Loucy (cell line): Measurements from ENCODE around the gene SLCO2B1.

Source experiments
- H2AFZ ChIP-seq: fragments of 200-600 bp; sonication (generic); 2 replicates; pipeline ENCODE4 v1.6.0; 2016; ENCODE audit warnings: antibody characterized with exemption, mild to moderate bottlenecking, low read length, moderate library complexity
- H3F3A ChIP-seq: fragments of 200-600 bp; 2 replicates; pipeline ENCODE4 v1.6.0; 2016; ENCODE audit warnings: antibody characterized with exemption, low read depth, mild to moderate bottlenecking
- H3K27me3 ChIP-seq: fragments of 200-600 bp; sonication (generic); 2 replicates; pipeline ENCODE4 v1.6.1; 2014; ENCODE audit warnings: low read length, mild to moderate bottlenecking; ENCODE audit not compliant: insufficient read depth, poor library complexity, severe bottlenecking
- H3K36me3 ChIP-seq: fragments of 200-600 bp; sonication (generic); 2 replicates; pipeline ENCODE4 v1.6.1; 2016; ENCODE audit warnings: low read length; ENCODE audit not compliant: insufficient read depth
- H3K4me1 ChIP-seq: fragments of 200-600 bp; sonication (generic); 2 replicates; pipeline ENCODE4 v1.5.1; 2014; ENCODE audit warnings: low read length, mild to moderate bottlenecking; ENCODE audit not compliant: insufficient read depth, poor library complexity, severe bottlenecking
- H3K4me2 ChIP-seq: fragments of 200-600 bp; sonication (generic); 2 replicates; pipeline ENCODE4 v1.6.0; 2014; ENCODE audit warnings: antibody characterized with exemption, low read length, low read depth, mild to moderate bottlenecking; ENCODE audit not compliant: poor library complexity, severe bottlenecking
- H3K4me3 ChIP-seq: fragments of 200-600 bp; sonication (generic); 2 replicates; pipeline ENCODE4 v1.5.1; 2014; ENCODE audit warnings: low read length, mild to moderate bottlenecking, mixed read lengths; ENCODE audit not compliant: poor library complexity, severe bottlenecking
- H3K79me2 ChIP-seq: fragments of 200-600 bp; sonication (generic); 2 replicates; pipeline ENCODE4 v1.6.1; 2014; ENCODE audit warnings: low read length; ENCODE audit not compliant: insufficient read depth
- H3K9ac ChIP-seq: fragments of 200-600 bp; sonication (generic); 2 replicates; pipeline ENCODE4 v1.6.0; 2014; ENCODE audit warnings: mild to moderate bottlenecking, low read depth, low read length, moderate library complexity; ENCODE audit not compliant: poor library complexity, severe bottlenecking
- H3K9me2 ChIP-seq: fragments of 200-600 bp; sonication (generic); replicated peaks from 2 replicates; pipeline ENCODE4 v1.6.1; 2016; ENCODE audit warnings: low read depth, low read length, mixed read lengths
- H3K9me3 ChIP-seq: fragments of 200-600 bp; sonication (generic); 2 replicates; pipeline ENCODE4 v1.6.1; 2014; ENCODE audit warnings: mild to moderate bottlenecking, antibody characterized with exemption, low read length, low read depth; ENCODE audit not compliant: insufficient read depth
- H4K20me1 ChIP-seq: fragments of 200-600 bp; sonication (generic); 2 replicates; pipeline ENCODE4 v1.6.0; 2014; ENCODE audit warnings: antibody characterized with exemption, low read length, mild to moderate bottlenecking; ENCODE audit not compliant: insufficient read depth, poor library complexity, severe bottlenecking
- EZH2phosphoT487 ChIP-seq: fragments of 200-600 bp; IDR thresholded peaks from 2 replicates; pipeline ENCODE4 v1.6.1; 2018; ENCODE audit warnings: antibody characterized with exemption, mild to moderate bottlenecking, moderate library complexity, borderline replicate concordance
- TF ChIP-seq, protein P1 (sequence below): fragments of 200-600 bp; sonication (generic); conservative IDR thresholded peaks from 2 replicates; pipeline ENCODE4 v1.5.1; 2014; ENCODE audit warnings: mild to moderate bottlenecking, antibody characterized with exemption, low read length

The SLCO2B1 gene

DNA sequence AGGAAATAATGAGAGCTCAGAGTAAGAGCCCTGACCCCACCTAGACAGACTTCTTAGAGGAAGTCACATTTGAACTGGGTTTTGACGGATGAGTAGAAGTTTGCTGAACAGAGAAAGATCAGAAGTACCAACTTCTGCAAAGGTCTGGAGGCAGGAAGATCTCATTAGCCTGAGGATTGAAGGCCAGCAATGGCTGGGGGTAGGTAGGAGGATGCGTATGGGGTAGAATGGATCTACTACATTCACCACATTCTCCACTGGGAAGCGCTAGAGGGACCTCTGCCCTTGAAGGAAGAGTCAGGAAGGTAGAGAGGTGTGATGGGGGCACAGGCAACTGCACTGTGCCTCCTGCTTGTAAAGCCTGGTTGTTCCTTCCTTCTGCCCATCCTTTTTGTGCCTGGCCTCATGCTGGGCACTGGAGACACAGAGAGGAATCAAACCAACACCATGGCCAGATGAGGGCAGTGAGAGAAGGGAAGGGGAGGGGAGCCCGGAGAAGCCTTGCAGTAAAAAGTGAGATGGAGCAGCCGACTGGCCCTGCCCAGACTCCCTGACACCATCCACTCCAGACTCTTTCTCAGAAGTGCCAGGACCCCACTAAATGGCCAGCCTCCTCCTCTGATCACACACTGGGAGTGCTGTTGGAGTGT lies 94.6 kb downstream of the SLCO2B1 start:
- Histone ChIP-seq H3K9ac (no peak overlapping the region), H3F3A (no peaks in the 10 kb centered on the region), H3K9me3 (no peaks in the 10 kb centered on the region), H2AFZ (no peak overlapping the region), H3K27me3 (no peaks in the 10 kb centered on the region), H3K4me3 (no peak overlapping the region), H4K20me1 (no peaks in the 10 kb centered on the region), H3K9me2 (no peaks in the 10 kb centered on the region), H3K36me3 (no peaks in the 10 kb centered on the region), H3K4me1 (no peaks in the 10 kb centered on the region), H3K4me2 (no peak overlapping the region), H3K79me2 (no peaks in the 10 kb centered on the region)
- TF ChIP-seq, protein P1, sequence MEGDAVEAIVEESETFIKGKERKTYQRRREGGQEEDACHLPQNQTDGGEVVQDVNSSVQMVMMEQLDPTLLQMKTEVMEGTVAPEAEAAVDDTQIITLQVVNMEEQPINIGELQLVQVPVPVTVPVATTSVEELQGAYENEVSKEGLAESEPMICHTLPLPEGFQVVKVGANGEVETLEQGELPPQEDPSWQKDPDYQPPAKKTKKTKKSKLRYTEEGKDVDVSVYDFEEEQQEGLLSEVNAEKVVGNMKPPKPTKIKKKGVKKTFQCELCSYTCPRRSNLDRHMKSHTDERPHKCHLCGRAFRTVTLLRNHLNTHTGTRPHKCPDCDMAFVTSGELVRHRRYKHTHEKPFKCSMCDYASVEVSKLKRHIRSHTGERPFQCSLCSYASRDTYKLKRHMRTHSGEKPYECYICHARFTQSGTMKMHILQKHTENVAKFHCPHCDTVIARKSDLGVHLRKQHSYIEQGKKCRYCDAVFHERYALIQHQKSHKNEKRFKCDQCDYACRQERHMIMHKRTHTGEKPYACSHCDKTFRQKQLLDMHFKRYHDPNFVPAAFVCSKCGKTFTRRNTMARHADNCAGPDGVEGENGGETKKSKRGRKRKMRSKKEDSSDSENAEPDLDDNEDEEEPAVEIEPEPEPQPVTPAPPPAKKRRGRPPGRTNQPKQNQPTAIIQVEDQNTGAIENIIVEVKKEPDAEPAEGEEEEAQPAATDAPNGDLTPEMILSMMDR: peak; percentile 20; the same call in 1 of the 2 replicates
- no peak for TF ChIP-seq EZH2phosphoT487

DNA sequence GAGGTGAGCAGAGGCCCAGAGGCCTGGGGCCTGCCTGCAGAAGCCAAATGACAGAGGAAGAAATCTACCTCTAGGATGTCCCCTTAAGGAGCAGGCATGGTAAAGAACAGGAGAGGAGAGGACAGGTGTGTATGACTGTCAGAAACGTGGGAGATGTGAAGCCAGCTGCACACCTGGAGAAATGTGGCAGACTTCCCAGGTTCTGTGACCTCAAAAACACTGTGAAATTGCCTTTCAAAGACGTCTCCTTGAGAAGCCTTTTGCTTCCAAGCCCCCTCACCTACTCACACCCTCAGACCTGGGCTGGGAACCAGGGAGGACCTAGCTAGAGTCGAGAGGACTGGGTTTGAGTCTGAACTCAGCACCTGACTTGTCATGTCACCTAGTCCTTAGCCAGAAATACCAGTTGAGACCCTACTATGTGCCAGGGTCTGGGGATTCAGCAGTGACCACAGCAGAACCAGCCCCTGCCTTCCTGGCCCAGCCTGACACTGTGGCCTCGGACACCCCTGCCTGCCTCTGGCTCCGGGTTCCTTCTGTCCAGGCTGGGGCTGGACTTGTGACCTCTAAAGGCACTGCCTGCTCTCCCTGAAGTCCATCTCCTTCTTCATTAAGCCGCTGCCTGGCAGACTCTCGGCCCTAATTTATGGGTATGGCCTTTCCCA lies 95.2 kb downstream of the SLCO2B1 start:
- H3K4me1 ChIP-seq: no peaks in the 10 kb centered on the region
- TF ChIP-seq EZH2phosphoT487: no peak
- TF ChIP-seq, protein P1: no peak
- no peaks in the 10 kb centered on the region for H3K9me3 ChIP-seq
- H3K79me2 ChIP-seq: no peaks in the 10 kb centered on the region
- H4K20me1 ChIP-seq: no peaks in the 10 kb centered on the region
- H2AFZ ChIP-seq: no peak overlapping the region
- H3K36me3 ChIP-seq: no peaks in the 10 kb centered on the region
- no peaks in the 10 kb centered on the region for H3K27me3 ChIP-seq
- H3K9me2 ChIP-seq: no peaks in the 10 kb centered on the region
- H3K4me2 ChIP-seq: no peak overlapping the region
- H3K4me3 ChIP-seq: no peak overlapping the region
- H3K9ac ChIP-seq: no peak overlapping the region
- no peaks in the 10 kb centered on the region for H3F3A ChIP-seq

DNA sequence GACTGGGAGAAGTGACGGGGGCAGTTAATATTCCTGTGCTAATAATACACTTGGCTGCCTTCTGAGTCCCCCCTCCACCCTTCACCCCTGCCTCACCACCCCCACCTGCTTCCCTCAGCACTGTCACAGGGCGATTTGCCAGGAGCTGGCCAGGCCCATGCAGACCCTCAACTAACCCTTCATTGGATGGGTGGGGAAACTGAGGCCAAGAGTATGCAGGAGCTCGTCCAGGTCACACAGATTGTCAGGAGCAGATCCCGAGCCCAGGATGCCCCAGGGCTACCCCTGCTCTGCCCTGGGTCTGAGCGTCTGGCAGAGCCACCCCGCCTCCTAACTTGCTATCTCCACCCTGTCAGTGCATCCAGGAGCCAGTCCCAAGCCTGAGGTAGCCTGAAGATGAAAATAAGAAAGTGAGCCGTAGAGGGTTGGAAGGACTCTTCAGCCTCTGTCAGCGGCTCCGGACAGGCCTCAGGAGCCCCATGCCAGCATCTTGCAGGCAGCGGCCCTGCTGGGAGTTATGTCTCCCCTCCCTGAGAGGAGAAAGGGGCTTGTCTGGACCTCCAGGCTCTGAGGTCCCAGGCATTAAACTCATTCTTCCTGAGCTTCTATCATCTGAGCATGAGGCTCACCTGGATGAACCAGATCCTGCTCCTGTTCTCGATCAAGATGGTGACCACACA lies 95.9 kb downstream of the SLCO2B1 start:
- Histone ChIP-seq H3K9ac (no peak overlapping the region), H4K20me1 (no peaks in the 10 kb centered on the region), H3K79me2 (no peaks in the 10 kb centered on the region), H3K4me1 (no peaks in the 10 kb centered on the region), H2AFZ (no peak overlapping the region), H3K36me3 (no peaks in the 10 kb centered on the region), H3F3A (no peaks in the 10 kb centered on the region), H3K9me3 (no peaks in the 10 kb centered on the region), H3K4me2 (no peak overlapping the region), H3K9me2 (no peaks in the 10 kb centered on the region), H3K4me3 (no peak overlapping the region), H3K27me3 (no peaks in the 10 kb centered on the region)
- TF ChIP-seq, protein P1: no peak
- no peak for TF ChIP-seq EZH2phosphoT487
